ENCODE results near the gene CHDH. TPM values are rescaled to one million over a fixed set of nuclear protein-coding genes. Genes with fewer than 3 reads are reported as not detected.

CHDH gene
- total RNA-seq, 6 experiments from 2014 or later = not detected

DNA sequence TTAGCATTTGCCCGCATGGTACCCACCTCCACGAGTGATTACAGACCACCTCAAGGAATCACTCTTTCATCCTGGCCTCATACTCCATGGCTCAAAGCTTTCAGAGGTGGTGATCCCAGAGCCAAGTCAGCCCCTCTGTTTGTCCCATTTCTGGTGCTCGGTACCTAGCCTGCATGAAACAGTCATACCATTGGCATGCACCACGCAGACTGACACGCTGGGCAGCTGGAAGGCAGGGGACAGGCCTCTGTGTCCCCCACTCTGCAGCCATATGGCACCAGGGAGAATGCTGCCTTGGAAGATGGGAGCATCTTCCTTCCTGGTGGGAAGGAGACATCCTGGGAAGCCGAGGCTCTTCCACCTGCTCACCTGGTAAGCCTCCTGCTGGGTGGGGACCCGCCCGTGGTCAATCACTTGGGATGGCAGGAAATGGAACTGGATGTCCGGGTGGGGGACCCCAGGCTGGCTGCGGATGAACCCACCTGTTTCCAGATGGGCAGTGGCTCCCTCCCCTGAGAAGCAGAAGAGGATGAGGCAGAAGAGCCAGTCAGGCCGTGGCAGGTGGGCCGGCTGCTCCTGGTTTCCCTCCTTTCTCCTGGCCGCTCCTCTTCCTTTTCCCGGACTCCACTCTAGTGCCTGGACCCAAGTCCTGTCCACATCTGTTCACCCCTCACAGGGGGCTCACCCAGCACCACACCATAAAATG is 26.9 kb downstream of the CHDH start:
- no peak for DNase-seq
- Mint-ChIP-seq H3K9me3 (no peaks in the 10 kb centered on the region), H3K4me1 (ENCODE audit: low read depth) (no peaks in the 10 kb centered on the region), H3K27me3 (ENCODE audit: insufficient read depth) (peaks cover 16% of the 10 kb centered on the region), H3K4me3 (no peak overlapping the region), H3K36me3 (ENCODE audit: low read depth) (no peaks in the 10 kb centered on the region), H3K27ac (no peak overlapping the region)
- TF ChIP-seq, protein P1, sequence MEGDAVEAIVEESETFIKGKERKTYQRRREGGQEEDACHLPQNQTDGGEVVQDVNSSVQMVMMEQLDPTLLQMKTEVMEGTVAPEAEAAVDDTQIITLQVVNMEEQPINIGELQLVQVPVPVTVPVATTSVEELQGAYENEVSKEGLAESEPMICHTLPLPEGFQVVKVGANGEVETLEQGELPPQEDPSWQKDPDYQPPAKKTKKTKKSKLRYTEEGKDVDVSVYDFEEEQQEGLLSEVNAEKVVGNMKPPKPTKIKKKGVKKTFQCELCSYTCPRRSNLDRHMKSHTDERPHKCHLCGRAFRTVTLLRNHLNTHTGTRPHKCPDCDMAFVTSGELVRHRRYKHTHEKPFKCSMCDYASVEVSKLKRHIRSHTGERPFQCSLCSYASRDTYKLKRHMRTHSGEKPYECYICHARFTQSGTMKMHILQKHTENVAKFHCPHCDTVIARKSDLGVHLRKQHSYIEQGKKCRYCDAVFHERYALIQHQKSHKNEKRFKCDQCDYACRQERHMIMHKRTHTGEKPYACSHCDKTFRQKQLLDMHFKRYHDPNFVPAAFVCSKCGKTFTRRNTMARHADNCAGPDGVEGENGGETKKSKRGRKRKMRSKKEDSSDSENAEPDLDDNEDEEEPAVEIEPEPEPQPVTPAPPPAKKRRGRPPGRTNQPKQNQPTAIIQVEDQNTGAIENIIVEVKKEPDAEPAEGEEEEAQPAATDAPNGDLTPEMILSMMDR (IDR thresholded peaks at IDR 0.05) = no peak

DNA sequence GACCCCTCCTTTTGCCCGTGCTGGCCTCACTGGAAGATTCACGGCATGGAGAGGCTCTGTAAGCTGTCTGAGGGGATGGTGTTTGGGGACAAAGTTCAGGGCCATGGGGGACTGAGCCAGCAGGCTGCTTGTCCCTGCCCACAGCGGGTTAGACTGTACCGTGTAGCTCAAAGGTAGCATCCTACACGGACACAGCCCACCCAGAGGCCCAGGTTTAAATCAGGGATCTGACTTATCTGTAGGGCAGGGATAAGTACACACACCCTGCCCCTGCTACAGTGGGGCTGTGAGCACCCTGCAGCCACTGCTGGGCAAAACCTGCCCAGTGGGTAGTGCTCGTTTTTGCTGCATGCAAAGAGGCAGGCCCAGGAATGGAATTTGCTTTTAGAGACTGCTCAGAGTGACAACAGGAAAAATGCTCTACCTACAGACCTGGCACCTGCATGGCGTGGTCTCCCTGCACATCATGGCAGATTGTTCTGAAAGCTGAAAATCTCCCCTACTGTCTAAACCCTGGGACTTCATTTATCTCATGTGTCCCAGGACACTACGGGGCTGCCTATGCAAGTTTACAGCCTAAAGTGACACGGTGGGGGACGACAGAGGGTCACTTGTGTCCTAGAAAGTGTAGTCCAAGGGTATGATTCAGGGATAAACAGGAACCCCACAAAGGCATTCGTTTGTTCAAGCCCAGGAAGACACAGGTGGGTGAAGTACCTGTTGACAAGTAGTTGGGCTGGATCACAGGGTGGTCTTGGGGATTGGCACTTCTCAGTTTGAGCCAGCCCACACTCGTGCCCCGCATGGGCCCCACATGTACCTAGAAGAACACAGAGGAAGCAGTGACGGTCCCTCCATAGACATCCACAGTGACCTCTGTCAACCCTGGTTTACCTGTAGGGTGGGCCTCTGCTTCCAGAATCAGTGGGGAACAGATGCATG is 27.7 kb downstream of the CHDH start:
- H3K9me3 Mint-ChIP-seq = no peaks in the 10 kb centered on the region
- H3K27ac Mint-ChIP-seq = no peak overlapping the region
- H3K4me3 Mint-ChIP-seq = no peak overlapping the region
- no peaks in the 10 kb centered on the region for H3K4me1 Mint-ChIP-seq (ENCODE audit: low read depth)
- DNase-seq = no peak
- no peaks in the 10 kb centered on the region for H3K36me3 Mint-ChIP-seq (ENCODE audit: low read depth)
- peaks cover 21% of the 10 kb centered on the region for H3K27me3 Mint-ChIP-seq (ENCODE audit: insufficient read depth)
- TF ChIP-seq, protein P1 (IDR thresholded peaks at IDR 0.05) = no peak

DNA sequence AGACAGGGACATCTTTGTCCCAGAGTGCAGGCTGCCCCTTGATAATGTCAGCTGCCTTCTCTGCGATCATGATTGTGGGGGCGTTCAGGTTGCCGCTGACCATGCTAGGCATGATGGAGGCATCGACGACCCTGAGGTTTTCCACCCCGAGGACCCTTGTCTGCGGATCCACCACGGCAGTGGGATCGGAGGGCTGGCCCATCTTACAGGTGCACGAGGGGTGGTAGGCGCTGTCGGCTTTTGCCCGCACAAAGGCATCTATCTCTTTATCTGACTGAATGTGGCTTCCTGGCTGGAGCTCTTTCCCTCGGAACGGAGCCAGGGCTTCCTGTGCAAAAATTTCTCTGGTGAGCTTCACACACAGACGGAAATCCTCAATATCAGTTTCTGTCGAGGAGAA is 28.4 kb downstream of the CHDH start:
- Mint-ChIP-seq H3K27me3 (ENCODE audit: insufficient read depth) (peaks cover 21% of the 10 kb centered on the region), H3K27ac (no peak overlapping the region), H3K4me3 (no peak overlapping the region), H3K4me1 (ENCODE audit: low read depth) (no peaks in the 10 kb centered on the region), H3K9me3 (no peaks in the 10 kb centered on the region), H3K36me3 (ENCODE audit: low read depth) (no peaks in the 10 kb centered on the region)
- DNase-seq = no peak
- TF ChIP-seq, protein P1 (IDR thresholded peaks at IDR 0.05) = no peak

DNA sequence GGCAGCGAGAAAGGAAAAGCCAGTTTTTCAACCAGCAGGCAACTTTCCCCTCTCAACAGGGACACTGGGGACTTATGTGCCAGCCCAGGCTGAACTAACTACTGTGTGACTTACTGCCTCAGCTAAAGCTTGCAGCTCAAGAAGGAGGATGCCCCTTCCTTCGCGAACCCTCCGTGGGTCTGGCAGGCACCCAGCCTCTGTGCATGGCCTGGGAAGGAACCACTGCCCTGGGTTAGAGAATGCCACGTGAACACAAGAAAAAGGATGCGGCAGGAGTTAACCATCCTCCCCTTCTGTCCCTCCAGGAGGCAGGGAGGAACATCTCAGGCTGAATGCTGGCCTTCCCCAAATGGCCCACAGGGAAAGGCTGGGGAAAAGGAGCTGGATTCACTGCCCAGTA is 29.0 kb downstream of the CHDH start:
- H3K9me3 Mint-ChIP-seq = no peaks in the 10 kb centered on the region
- no peaks in the 10 kb centered on the region for H3K4me1 Mint-ChIP-seq (ENCODE audit: low read depth)
- no peak overlapping the region for H3K4me3 Mint-ChIP-seq
- DNase-seq = no peak
- H3K36me3 Mint-ChIP-seq (ENCODE audit: low read depth) = no peaks in the 10 kb centered on the region
- TF ChIP-seq, protein P1 (IDR thresholded peaks at IDR 0.05) = no peak
- H3K27ac Mint-ChIP-seq = no peak overlapping the region
- H3K27me3 Mint-ChIP-seq (ENCODE audit: insufficient read depth) = peaks cover 21% of the 10 kb centered on the region

DNA sequence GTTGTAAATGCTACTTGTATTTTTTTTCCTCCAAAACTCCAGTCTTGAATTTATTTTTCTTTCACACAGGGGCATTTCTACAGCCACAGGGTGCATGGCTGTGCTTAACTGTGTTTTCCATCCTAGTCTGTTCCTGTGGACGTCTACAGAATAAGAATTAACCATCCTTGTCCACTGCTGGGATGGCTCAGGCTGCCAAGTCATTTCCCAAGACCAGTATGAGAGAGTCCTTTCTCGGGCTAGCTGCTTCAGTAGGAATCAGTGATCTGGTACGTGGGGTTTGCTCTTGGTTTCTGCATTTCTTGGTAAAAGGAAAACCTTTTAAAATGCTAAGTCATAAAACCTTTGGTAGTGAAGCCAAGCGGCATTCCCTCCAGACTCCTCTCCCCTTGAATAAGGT is 29.8 kb downstream of the CHDH start:
- Mint-ChIP-seq H3K4me1 (ENCODE audit: low read depth) (no peaks in the 10 kb centered on the region), H3K4me3 (no peak overlapping the region), H3K27ac (no peak overlapping the region), H3K9me3 (no peaks in the 10 kb centered on the region), H3K36me3 (ENCODE audit: low read depth) (no peaks in the 10 kb centered on the region), H3K27me3 (ENCODE audit: insufficient read depth) (peaks cover 21% of the 10 kb centered on the region)
- TF ChIP-seq, protein P1 (IDR thresholded peaks at IDR 0.05) = no peak
- no peak for DNase-seq

All from HFFc6 (cell line).